Stimulated activated CD4-positive, alpha-beta T cell treated with anti-CD3 and anti-CD28 coated beads, Interleukin-1b, Interleukin-23, amount 100 ng/mL, for 4 hours (primary cell): ENCODE data around the gene ERCC2.
"Not testable (repeated sequence)": the region's sequence is repeated elsewhere in the genome, so short reads cannot be mapped to it uniquely, and the experiment has no call there.

ENCODE experiments used
- DNase-seq, 2 donors: peaks; one replicate each; pipeline ENCODE4 v3.0.0-alpha.2; 2020; ENCODE audit warnings: low read depth in 2 of 2

Gene ERCC2

DNA sequence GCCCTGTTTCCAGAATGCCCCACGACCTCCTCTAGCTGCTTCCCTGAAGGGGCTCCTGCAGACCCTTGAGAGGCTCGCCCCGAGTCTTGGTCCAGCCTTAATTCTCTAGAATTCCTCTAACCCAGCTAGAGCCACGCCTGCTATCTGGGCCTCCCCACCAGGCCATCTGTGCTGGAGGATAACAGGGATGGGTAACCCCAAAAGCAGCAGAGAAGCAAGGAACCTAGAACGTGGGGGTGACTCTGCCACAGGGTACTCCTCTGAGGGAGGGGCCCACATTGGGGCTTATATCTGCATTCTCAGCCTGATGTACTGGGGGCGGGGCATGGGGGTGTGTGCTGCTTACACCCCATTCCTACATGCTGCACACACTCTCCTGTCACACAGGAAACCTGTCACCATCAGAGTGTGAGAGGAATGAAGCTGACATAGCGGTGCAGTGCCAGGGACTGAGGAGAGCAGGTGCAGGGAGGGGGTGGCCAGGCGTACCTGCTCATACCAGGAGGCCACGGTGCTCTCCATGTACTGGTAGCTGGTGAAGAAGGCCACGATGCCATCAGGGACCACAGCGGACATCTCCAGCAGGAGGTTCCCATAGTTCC lies 16.0 kb downstream of the ERCC2 start:
- DNase-seq = no peak

DNA sequence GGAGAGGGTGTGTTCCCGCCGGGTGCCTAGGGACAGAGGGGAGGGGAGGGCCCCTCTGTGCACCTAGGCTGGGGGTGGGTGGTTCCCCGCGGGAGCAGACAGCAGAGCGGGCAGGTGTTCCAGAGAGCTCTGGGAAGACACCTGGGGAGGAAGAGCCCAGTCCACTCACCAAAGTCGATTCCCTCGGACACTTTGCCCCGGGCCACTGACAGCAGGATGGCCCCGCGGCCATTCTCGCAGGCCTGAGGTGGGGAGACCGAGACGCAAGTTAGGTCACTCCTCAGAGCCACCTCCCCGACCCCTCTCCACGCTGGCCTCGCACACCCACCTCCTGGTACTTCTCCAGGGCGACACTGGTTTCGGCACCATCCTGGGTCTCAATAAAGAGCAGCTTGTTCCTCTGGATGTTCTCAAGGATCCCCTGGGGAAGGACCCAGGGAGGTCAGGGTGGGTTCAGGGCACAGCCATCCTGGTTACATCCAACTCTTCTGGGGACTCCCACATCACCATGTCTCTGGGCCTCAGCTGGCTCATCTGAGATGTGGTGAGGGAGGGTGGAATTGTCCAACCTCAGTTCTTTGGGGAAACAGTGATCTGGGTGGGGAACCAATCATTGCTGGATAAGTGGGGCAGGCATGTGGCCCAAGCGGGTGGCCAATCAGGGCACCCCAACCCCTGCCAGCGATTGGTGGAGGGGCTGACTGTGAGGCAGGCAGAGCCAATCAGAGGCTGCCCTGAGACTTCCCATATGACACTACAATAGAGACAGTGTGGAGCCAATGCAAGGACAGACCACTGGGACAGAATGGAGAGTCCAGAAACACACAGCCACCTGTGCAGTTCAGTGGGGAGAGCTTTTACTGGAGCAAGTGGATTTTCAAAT lies 17.2 kb downstream of the ERCC2 start:
- no peak for DNase-seq

- DNase-seq = no peak
These were observed 17.9 kb downstream of the ERCC2 start for GRCh38 chr19:45352471-45352870.

- DNase-seq = no peak
These were observed 18.3 kb downstream of the ERCC2 start for GRCh38 chr19:45352062-45352461.

DNA sequence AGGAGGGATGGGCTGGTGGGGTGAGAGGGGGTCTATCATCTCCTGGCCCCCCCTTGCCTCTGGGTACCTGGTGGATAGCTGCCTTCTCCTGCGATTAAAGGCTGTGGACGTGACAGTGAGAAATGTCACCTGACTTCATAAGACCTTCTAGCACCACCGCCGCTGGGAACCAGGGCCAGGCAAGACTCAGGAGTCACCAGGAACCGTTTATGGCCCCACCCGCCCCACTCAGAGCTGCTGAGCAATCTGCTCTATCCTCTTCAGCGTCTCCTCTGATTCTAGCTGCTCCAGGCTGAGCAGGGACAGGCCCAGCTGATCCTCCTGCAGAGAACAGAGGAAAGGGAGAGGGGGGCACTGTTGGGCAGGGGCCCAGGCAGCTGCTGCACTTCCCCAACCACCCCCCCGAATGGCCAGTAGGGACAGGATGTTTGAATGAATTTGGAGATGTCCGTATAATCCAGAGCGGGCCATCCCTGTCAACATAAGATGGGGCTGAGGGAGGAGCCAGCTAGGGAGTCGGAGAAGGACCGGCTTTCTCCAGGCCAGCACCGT lies 18.9 kb downstream of the ERCC2 start:
- DNase-seq = no peak

DNA sequence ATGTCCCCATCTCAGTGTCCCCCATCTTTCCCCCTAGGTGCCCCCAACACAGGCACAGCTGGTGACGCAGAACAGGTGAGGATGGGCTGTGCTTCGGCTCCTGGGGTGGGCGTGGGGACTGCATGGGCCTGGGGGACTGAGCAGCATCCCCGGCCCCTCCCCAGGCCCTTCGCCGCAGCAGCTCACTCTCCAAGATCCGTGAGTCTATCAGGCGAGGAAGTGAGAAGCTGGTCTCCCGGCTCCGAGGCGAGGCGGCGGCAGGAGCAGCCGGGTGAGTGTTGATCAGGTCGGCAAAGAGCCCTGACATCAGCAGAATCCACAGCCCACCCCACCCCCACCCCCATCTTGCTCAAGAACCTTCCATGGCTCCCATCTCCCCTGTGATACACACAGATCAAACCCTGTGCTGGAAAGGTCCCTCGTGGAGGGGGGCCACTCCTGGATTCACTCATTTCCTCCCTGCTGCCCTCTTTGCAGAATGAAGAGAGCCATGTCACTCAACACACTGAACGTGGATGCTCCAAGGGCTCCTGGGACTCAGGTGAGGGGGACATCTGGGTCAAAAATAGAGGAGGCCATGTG lies 19.8 kb downstream of the ERCC2 start:
- DNase-seq = no peak

DNA sequence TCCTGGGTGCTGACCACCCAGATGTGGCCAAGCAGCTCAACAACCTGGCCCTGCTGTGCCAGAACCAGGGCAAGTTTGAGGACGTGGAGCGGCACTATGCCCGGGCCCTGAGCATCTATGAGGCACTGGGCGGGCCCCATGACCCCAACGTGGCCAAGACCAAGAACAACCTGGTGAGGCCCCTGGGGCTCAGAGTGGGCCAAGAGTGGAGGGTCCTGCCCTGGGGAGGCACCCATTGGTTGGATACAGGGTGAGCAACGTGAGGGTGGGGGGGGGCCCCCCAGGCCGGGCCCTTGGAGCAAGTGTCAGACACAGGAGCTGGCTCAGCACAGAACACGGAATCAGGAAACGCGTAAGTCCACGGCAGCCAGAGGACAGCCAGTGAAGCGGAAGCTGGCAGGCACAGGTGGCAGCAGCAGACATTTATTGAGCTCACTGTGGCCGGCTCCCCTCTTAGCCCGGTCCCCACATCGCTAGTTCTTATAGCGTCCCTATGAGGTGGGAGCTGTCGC lies 20.9 kb downstream of the ERCC2 start:
- DNase-seq = no peak

DNA sequence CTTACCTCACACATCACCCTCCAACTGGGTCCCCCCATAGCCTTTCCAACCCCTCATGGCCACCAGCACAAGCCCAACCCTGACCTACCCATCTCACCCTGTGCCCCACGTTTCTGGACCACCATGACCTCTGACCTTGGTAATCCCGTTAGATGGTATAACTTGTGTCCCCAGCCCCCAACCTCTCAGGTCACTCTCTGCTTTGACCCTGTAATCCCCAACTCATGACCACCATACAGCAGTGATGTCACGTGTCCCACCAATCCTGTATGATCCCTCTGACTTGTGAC lies 21.3 kb downstream of the ERCC2 start:
- no peak for DNase-seq

DNA sequence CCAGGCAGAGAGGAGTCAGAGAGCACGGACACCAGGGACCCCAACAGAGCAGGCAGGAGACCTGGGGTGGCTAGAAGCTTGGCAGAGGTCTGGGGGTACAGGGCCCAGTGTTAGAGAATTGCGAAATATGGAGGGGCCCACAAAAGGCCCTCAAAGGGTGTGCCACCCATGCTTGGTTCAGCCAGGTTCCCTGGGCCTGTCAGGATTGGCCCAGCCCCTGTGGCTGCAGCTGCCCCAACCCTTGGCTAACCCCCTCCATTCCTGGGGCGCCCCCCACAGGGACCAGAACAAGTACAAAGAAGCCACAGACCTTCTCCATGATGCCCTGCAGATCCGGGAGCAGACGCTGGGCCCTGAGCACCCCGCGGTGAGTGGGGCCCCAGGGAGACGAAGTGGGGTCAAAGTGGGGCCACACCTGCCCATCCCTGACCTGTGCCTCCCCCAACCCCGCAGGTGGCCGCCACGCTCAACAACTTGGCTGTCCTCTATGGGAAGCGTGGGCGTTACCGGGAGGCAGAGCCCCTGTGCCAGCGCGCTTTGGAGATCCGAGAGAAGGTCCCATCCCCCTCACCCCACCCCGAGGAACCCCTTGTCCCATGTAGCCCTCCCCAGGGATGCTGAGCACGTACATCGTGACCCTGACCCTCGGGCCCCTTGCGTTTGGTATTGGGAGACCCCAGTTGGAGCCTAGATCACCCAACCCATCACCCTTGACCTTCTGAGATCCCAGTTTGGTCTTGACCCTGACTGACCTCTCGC lies 21.8 kb downstream of the ERCC2 start:
- DNase-seq = no peak

DNA sequence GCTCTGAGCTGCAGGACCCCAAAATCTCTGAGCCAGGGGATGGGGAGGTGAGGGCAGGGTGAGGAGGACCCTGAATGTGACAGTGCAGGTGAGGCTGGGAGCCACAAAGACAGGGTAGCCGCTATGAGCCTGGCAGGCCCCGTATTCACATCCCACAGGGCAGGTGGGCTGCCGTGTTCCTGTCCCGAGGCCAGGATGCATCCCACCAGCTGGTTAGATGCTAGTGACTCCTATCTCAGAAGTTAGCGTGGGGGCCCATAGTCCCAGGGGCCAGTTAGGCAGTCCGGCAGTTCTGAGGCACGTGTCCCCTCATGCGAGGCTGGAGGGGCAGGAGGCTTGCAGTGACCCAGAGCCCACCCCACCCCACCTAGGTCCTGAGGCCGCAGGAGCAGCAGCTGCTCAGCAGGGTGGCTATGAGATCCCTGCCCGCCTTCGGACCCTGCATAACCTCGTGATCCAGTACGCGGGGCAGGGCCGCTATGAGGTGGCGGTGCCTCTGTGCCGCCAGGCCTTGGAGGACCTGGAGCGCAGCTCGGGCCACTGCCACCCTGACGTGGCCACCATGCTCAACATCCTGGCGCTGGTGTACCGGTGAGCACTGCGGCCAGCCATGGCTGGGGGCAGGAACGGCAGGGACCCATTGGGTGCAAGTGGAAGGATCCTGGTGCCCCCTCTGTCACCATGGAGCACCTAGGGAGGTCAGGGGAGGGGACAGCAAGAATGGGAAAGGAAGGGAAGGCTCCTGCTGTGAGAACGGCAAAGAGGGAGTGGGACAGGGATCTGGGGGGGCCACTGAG lies 22.6 kb downstream of the ERCC2 start:
- DNase-seq = no peak

DNA sequence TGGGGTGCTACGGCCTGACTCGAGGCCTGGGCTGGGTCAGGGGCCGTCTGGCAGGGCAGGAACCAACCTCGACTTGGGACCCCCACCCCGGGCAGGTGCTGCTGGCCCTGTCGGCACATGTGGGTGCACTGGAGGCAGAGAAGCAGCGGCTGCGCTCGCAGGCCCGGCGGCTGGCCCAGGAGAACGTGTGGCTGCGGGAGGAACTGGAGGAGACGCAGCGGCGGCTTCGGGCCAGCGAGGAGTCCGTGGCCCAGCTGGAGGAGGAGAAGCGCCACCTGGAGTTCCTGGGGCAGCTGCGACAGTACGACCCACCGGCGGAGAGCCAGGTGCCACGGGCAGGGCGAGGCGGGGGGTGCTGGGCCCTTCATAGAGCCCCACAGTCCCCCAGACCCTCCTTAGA lies 23.9 kb downstream of the ERCC2 start:
- no peak for DNase-seq

- DNase-seq = no peak
These were observed 24.9 kb downstream of the ERCC2 start for GRCh38 chr19:45345506-45345860.

DNA sequence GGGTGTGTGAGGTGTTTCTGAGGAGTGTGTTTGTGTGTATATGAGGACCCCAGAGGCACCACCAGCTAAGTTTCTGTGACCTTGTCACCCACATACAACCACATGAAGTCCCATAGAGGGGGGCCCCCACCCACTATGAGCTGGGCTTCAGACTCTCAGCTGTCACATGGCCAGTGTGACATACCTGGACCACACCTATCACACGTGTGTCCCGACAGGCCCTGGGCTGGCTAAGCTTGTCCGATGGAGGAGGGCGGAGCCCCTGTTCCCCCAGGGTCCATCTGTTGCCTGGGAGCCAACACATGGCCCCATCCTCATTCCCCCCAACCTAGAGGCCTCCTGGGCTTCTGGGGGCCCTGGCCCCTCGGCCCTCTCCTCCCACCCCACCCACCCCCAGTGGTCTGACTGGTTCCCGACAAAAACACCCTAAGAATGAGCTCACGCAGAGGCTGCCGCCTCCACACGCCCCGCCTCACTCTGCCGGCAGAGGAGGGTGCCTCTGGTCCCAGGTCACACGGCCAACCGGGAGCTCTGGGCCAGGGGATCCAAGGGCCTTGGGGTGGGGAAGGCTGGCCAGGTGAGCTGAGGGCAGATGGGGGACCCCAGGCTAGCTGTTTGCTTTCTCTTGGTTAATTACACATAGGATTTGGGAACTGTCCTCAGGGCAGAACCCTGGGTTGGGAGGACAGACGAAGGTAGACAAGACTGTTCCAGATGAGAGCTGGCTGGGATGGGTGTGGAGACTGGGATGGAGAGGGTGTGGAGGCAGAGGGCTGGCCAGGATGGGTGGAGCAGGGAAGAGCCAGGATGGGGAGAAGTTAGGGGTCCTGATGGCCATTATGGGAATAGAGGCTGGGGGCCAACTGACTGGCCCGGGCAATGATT lies 25.5 kb downstream of the ERCC2 start:
- DNase-seq = no peak

- no peak for DNase-seq
These were observed 27.5 kb downstream of the ERCC2 start for GRCh38 chr19:45342911-45343310.

DNA sequence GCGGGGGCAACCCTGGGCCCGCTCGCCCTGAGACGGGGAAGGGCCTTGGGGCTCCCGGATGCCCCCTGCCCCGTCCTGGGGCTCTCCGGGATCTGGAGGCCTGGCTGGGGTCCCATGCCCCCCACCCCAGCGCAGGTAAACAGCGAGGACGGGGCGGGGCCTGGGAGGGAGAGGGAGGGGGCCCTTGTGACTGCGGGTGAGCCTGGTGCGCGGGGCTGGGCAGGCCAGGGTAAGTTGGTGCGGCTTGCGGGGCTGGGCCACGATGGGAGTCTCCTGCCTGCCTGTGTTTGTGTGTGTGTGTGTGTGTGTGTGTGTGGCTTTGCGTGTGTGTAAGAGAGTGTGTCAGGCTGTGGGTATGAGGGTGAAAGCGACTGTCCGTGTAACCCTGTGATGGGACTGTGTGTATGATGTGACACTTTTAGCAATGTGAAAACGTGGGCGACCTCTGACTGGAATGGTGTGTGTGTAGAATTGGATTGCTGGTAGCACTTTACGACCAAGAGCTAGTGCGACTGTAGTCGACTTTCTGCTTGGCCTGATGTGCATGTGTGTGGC lies 29.4 kb downstream of the ERCC2 start:
- no peak for DNase-seq

GRCh38 chr19:45340232-45340898 lies 30.0 kb downstream of the ERCC2 start, which contains the start of gene KLC3:
Gene KLC3 (plus strand): TSS chr19:45340750. CDS start chr19:45345542, 4,792 bp downstream.
- peak; percentile 16 to 35 for DNase-seq

GRCh38 chr19:45339629-45340028 lies 30.7 kb downstream of the ERCC2 start:
- DNase-seq = no peak

DNA sequence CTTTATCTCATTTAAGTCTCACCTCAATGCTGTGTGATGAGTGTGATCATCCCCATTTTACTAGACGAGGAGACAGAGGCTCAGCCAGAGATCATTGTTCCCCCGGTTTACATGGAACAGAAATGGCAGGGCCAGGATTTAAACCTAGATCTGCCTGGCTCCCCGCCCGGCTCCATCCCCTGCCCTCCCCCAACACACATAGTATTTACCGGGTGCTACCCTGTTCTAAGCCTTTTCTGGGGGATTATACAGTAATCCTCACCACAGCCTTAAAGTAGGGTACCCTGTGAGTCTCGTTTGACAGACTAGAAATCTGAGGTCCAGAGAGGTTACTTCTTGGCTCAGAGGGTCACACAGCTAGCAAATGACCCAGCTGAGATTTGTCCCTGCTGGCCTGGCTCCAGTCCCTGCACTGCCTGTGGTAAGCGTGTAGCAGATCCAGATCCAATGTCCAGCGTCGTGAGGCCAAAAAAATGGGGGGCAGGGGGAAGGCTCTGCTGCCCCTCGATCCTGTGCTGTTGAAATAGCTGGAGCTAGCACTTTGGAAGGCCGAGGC lies 33.6 kb downstream of the ERCC2 start:
- DNase-seq = no peak

DNA sequence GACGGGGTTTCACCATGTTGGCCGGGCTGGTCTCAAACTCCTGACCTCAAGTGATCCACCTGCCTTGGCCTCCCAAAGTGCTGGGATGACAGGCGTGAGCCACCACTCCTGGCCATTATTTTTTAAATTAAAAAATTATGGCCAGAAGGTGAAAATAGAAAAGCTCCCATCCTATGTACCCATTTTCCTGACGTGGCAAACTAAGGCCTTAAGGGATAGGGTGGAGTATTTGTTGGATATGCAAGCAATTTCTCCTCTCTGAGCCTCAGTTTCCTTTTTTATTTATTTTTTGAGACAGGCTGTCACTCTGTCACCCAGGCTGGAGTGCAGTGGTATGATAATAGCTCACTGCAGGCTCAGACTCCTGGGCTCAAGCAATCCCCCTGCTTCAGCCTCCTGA lies 35.5 kb downstream of the ERCC2 start:
- not testable (repeated sequence) for DNase-seq
